ENCODE data around the gene SAG.

- TF ChIP-seq, protein P1, sequence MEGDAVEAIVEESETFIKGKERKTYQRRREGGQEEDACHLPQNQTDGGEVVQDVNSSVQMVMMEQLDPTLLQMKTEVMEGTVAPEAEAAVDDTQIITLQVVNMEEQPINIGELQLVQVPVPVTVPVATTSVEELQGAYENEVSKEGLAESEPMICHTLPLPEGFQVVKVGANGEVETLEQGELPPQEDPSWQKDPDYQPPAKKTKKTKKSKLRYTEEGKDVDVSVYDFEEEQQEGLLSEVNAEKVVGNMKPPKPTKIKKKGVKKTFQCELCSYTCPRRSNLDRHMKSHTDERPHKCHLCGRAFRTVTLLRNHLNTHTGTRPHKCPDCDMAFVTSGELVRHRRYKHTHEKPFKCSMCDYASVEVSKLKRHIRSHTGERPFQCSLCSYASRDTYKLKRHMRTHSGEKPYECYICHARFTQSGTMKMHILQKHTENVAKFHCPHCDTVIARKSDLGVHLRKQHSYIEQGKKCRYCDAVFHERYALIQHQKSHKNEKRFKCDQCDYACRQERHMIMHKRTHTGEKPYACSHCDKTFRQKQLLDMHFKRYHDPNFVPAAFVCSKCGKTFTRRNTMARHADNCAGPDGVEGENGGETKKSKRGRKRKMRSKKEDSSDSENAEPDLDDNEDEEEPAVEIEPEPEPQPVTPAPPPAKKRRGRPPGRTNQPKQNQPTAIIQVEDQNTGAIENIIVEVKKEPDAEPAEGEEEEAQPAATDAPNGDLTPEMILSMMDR (IDR thresholded peaks at IDR 0.05) = no peak
- TF ChIP-seq POLR2A (IDR thresholded peaks at IDR 0.05) (no peak), POLR2AphosphoS5 (IDR thresholded peaks at IDR 0.05) (no peak), EP300 (IDR thresholded peaks at IDR 0.05) (no peak)
These were observed 13.6 kb downstream of the SAG start for GRCh38 chr2:233321166-233321565.

All from gastroesophageal sphincter (tissue), 3 donors.